ENCODE results near the gene RLN2.
"Not testable (repeated sequence)": the region's sequence is repeated elsewhere in the genome, so short reads cannot be mapped to it uniquely, and the experiment has no call there.

The RLN2 gene, protein sequence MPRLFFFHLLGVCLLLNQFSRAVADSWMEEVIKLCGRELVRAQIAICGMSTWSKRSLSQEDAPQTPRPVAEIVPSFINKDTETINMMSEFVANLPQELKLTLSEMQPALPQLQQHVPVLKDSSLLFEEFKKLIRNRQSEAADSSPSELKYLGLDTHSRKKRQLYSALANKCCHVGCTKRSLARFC

DNA sequence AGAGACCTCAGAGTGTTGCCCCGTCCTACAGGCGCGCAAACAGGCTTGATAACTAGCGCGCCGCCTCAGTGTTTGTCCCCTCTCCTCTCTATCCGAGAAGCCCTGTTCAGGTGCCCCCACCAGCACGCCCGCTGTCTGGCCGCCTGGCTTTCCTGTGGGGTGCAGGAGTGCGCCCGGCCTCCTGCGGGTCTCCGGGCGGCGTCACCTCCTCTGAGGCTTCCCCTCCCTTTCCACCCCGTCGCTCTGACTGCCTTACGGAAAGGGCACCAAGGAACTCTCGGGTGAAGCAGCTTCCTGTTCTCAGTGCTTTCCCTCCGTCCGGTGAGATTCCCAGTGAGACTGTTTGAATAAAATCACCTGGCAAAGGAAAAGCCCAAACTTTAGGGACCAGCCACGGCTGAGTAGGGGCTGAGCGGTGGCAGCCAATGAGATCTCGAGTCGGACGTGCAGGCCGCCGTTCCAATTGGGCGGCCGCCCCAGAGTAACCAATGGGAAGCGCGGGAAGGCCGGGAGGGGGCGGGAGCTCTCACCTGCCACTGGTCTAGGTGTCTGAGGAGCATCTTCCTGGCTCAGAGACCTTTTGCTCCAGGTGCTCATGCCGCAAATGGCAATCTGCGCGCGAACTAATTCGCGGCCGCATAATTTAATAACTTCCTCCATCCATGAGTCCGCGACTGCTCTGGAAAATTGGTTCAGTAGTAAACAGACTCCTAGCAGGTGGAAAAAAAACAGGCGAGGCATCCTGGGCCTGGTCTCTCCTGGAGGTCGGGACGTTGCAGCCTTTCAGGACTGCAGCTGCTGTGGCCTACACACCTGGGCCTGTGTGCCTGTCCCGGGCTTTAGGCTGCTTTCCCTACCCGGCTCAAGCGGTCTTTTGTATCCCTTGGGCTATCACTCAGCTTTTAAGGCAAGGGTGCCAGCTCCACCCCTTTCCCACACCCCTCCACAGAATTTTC is at the start of gene RLN2:
TSS of gene RLN2 (minus strand) at position 877 of the 956 bp plus-strand sequence. CDS start at position 741, 136 bp downstream.
- DNase-seq (ENCODE audit: low spot score) = not testable (repeated sequence)

DNA sequence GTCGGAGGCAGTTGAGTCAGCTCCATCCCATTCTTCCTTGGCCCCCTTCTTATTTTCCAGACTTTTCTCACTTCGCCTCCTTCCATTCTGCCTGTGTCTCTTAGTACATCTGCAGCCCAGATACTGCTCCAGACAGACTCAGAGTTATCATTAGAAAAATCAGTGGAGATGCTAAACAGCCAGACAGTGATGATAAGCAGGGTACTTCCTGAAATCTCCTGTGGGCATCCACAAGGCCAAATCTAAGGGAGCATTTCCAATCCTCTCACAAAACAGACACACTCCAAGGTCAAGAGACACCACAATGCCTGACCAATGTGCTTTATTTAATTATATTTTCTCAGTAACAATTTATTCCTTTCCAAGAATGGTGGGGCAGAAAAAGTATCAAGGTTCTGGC is 49.7 kb upstream of the RLN2 start:
- DNase-seq (ENCODE audit: low spot score) = no peak

DNA sequence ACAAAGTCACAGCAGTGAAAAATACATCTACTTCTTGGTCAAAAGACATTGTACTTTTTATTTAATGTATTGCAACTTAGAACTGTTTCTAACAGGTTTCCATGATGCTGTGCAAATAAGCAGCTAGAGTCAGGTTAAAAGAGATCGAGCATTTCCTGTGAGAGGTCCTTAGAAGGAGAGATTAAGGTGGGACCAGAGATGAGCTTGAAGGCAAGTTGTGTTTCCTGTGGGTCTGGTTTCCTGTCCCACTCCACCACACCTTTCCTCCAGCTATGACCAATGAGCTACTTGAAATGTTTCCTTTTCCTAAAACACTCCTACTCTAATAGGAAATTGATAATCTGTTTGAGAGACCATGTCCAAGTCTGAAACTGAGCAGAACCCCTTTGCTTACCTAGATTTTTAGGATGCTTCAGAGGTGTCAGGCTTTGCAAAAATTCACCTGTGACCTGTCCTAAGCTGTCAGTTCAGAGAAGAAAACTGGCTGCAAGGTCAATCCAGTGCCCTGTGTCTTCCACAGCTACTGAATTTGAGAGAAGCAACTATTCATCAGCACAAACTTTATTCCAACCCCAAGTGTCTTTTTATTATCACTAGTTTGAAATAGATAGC is 48.2 kb upstream of the RLN2 start:
- no peak for DNase-seq (ENCODE audit: low spot score)

DNA sequence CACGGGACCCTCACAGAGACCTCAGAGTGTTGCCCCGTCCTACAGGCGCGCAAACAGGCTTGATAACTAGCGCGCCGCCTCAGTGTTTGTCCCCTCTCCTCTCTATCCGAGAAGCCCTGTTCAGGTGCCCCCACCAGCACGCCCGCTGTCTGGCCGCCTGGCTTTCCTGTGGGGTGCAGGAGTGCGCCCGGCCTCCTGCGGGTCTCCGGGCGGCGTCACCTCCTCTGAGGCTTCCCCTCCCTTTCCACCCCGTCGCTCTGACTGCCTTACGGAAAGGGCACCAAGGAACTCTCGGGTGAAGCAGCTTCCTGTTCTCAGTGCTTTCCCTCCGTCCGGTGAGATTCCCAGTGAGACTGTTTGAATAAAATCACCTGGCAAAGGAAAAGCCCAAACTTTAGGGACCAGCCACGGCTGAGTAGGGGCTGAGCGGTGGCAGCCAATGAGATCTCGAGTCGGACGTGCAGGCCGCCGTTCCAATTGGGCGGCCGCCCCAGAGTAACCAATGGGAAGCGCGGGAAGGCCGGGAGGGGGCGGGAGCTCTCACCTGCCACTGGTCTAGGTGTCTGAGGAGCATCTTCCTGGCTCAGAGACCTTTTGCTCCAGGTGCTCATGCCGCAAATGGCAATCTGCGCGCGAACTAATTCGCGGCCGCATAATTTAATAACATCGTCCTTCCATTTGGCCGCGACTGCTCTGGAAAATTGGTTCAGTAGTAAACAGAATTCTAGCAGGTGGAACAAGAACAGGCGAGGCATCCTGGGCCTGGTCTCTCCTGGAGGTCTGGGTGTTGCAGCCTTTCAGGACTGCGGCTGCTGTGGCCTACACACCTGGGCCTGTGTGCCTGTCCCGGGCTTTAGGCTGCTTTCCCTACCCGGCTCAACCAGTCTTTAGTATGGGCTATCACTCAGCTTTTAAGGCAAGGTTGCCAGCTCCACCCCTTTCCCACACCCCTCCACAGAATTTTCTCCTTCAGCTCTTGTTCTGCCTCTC is 34.8 kb upstream of the RLN2 start, which contains the start of gene RLN1:
TSS of gene RLN1 (minus strand) at position 885 of the 990 bp plus-strand sequence. CDS start at position 755, 130 bp downstream.
- not testable (repeated sequence) for DNase-seq (ENCODE audit: low spot score)

DNA sequence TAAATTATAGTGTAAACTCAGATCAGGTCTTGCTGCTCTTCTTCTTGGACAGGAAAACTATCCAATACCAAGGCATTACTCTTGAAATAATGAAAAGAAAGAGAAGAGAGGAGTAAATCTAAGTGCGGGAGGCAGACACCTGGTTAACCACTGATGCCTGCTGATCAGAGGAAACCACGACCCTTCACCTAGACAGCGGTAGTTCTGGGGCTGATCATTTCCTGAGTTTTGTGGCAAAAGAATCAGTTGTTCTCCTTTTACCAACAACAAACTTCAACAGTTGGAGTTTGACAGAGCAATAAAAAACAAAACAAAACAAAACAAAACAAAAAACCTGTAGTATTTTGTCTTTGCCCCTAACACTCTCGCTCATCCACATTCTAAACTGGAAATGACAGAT is 32.2 kb upstream of the RLN2 start:
- DNase-seq (ENCODE audit: low spot score) = no peak

DNA sequence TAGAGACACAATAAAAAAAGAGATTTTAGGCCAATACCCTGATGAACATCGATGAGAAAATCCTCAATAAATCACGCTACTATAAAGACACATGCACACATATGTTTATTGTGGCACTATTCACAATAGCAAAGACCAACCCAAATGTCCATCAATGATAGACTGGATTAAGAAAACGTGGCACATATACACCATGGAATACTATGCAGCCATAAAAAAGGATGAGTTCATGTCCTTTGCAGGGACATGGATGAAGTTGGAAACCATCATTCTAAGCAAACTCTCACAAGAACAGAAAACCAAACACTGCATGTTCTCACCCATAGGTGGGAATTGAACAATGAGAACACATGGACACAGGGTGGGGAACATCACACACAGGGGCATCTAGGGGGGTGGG is 26.8 kb upstream of the RLN2 start:
- not testable (repeated sequence) for DNase-seq (ENCODE audit: low spot score)

DNA sequence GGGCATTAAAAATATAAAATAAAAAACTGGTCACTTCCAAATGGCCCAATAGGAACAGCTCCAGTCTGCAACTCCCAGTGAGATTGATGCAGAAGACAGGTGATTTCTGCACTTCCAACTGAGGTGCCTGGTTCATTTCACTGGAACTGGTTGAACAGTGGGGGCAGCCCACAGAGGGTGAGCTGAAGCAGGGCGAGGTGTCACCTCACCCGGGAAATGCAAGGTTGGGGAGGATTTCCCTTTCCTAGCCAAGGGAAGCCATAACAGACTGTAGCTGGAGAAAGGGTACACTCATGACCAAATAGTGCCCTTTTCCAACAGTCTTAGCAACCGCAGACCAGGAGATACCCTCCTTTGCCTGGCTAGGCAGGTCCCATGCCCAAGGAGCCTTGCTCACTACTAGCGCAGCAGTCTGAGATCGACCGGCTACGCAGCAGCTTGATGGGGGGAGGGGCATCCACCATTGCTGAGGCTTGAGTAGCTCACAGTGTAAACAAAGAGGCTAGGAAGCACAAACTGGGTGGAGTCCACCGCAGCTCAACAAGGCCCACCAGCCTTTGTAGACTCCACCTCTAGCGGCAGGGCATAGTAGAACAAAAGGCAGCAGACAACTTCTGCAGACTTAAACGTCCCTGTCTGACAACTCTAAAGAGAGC is 22.5 kb upstream of the RLN2 start:
- DNase-seq (ENCODE audit: low spot score) = no peak

DNA sequence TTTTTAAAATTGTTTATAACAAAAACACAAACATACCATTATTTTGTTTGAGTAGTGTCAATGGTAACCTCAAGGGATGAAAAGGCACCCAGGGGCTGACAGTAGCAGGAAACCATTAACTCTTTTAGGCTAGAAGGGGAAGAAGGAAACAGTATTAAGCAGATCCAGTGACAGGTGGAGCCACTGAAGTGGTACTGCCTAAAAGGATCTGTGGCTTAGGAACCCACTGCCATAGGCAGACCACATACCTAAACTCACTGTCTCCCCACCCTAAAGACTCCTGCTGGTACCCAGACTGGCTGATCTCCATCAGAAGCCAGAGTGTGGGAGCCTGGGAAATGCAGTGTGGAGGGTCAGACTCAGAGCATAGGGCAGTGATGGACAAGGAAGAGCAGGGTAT is 21.7 kb upstream of the RLN2 start:
- no peak for DNase-seq (ENCODE audit: low spot score)

DNA sequence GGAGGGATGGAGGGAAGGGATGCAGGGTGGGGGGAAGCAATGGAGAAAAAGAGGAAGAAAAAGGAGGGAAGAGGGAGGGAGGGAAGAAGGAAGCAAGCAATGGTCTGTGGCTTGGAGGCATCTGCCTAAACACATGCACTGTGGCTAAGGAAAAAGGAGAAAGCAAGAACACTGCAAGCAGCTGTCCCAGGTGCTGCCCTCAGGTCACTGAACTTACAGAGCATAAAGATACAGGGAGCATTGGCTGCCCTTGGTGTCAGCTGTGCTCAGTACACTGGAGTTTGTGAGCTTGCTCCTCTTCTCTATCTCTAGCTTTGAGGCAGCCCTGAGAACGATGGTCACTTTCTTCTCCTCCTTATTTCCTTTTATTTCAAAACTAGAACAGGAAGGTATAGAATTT is 17.1 kb upstream of the RLN2 start:
- not testable (repeated sequence) for DNase-seq (ENCODE audit: low spot score)

DNA sequence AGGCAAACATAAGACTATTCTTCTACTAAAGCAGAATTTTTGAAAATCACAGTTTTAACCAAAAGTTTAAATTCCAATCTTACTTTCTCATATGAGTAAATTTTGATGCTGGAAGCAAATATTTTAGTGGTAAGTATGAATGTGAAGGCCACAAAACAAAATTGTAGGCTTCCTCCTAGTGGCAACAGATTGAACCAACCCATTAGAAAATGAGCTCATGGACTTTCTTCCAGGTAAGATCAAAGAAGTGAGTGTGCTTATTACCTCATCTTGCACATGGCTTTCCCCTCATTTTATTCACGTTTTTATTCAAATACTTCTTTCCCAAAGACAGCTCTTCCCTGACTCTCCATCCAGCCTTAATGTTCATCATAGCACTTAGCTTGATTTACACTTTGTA is 16.5 kb upstream of the RLN2 start:
- DNase-seq (ENCODE audit: low spot score) = no peak

DNA sequence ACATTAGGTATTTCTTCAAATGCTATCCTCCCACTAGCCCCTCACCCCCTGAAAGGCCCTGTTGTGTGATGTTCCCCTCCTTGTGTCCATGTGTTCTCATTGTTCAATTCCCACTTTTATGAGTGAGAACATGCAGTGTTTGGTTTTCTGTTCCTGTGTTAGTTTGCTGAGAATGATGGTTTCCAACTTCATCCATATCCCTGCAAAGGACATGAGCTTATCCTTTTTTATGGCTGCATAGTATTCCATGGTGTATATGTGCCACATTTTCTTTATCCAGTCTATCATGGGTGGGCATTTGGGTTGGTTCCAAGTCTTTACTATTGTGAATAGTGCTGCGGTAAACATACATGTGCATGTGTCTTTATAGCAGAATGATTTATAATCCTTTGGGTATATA is 11.9 kb upstream of the RLN2 start:
- DNase-seq (ENCODE audit: low spot score) = not testable (repeated sequence)

DNA sequence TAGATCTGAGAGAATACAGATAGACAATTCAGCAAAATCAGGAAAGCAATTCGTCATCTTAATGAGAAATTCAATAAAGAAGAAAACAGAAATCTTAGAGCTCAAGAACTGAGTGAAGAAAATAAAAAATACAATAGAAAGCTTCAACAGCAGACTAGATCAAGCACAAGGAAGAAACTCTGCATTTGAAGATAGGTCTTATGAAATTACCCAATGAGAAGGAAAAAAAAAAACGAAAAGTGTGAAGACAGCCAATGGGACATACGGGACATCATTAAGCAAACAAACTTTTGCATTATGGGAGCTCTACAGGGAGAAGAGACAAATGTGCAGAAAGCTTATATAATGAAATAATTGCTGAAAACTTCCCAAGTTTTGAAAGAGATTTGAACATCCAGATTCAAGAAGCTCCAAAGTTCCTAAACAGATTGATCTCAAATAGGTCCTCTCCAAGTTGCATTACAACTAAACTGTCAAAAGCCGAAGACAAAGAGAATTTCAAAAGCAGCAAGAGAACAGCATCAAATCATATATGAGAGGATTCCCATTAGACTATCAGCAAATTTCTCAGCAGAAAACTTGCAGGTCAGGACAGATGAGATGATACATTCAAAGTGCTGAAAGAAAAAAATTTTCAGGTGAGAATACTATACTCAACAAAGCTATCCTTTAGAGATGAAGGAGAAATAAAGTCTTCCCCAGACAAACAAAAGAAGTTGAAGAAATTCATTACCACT is 10.8 kb upstream of the RLN2 start:
- no peak for DNase-seq (ENCODE audit: low spot score)

DNA sequence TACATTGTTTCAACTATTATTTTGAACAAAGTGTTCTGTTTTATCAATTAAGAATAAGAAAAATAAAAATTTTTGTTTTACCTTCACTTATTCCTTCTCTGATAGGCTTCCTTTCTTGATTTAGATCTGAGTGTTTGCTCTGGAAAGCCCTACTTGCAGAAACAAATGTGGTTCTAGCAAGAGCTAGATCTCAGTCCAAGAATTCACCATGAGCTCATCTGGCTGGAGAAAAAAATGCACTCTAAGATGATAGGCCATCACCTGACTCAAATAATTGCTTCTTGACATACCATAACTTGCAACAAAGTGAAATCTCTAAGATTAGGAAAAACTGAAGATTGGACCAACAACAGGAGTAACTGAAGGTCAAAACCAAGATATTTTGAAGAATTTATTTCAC is 6.3 kb upstream of the RLN2 start:
- no peak for DNase-seq (ENCODE audit: low spot score)

DNA sequence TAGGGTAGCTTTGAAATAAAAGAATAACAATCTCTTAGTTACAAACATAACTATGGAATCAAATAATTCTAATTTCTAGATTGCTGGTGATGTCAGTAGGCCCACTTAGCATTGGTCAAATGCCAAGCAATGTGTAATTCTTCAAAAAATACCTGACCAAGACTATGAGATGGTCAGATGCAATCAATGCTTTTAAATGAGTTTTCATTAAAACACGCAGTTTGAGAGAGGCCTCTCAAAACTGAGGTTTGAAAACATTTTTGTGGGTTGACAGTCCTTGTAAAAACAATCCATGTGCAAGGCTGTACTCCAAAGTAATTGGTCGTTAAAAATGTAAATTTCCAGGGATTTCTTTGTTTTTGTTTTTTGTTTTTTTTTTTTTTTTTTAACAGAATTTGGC is 1.2 kb upstream of the RLN2 start:
- no peak for DNase-seq (ENCODE audit: low spot score)

DNA sequence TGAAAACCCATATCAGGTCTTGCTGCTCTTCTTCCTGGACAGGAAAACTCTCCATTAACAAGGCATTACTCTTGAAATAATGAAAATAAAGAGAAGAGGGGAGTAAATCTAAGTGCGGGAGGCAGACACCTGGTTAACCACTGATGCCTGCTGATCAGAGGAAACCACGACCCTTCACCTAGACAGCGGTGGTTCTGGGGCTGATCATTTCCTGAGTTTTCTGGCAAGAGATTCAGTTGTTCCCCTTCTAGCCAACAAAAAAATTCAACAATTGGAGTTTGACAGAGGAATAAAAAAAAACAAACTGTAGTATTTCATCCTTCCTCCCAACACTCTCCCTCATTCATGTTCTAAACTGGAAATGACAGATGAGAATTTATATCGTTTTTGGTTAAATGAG is 3.0 kb downstream of the RLN2 start:
- no peak for DNase-seq (ENCODE audit: low spot score)

DNA sequence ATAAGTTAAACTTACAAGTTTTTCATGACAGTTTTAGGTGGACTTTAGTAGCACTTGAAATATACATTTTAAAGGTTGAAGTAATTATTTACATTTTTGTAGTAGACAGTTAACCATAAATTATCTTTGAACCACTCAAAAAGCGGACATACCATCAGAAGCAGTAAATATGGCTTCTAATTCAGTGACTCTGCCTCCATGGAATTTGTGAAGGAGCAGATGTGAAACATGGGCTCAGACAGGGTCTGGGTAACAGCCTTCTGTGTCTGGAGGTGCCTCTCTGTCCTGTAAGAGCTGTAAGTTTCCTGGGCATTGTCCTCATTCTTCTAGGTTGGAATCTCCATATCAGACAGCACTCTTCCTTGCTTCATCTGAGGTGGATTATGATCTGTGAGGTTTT is 12.4 kb downstream of the RLN2 start:
- no peak for DNase-seq (ENCODE audit: low spot score)

DNA sequence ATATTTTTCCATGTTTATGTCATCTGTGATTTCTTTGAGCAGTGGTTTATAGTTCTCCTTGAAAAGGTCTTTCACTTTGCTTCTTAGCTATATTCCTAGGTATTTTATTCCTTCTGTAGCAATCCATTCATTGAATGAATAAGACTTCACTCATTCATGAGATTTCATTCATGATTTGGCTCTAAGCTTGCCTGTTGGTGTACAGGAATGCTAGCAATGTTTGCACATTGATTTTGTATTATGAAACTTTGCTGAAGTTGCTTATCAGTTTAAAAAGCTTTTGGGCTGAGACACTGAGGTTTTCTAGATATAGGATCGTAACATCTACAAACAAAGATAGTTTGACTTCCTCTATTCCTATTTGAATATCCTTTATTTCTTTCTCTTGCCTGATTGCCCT is 15.9 kb downstream of the RLN2 start:
- DNase-seq (ENCODE audit: low spot score) = no peak

DNA sequence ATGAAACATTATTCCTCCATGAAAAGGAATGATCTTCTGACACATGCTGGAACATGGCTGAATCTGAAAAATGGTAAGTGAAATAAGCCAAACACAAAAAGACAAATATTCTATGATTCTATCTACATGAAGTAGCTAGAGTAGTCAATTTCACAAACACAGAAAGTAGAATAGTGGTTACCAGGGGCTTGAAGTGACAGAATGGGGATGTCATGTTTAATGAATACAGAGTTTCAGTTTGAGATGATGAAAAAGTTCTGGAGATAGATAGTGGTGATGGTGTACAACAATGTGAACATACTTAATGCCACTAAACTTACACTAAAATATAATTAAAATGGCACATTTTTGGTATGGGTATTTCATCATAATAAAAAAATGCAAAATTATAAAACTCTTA is 18.3 kb downstream of the RLN2 start:
- no peak for DNase-seq (ENCODE audit: low spot score)

DNA sequence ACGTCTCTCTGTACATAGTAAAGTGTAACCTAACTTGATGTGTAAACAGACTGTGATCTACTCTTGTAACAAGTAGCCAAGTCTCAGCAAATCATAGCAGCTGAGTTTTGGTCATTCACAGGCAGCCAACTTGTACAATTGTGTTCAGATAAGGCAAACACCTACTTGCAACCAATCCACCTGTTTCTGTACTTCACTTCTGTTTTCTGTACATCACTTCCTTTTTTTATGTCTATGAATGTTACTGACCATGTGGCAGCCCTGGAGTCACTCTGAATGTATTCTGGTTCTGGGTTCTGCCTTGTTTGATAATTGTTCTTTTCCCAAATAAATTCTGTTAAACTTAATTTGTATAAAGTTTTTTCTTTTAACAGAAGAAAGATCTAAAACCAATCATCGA is 26.0 kb downstream of the RLN2 start:
- no peak for DNase-seq (ENCODE audit: low spot score)

DNA sequence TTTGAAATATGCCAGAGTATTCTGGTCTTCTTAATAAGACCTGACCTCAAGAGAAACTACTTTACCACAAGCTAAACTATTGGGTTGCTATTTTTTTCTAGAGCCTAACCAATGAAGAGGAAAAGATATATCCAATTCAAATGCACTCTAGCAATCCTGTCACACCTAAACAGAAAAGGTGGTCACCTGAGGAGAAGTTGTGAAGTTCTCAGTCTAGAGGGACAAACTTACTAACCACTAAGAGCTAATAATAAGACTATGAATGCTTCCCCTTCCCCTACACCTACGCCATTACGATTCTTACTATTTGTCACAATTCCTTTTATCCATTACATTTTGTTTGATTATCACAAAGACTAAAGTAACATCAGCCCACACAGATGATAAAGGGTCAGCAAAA is 29.7 kb downstream of the RLN2 start:
- DNase-seq (ENCODE audit: low spot score) = no peak
